ENCODE results near the gene SUCO. TPM values are rescaled to one million over a fixed set of nuclear protein-coding genes. Genes with fewer than 3 reads are reported as not detected.
"Not testable (repeated sequence)": the region's sequence is repeated elsewhere in the genome, so short reads cannot be mapped to it uniquely, and the experiment has no call there.

Gene SUCO
- total RNA-seq, 1 experiment from 2014 or later, result 37.7 TPM

DNA sequence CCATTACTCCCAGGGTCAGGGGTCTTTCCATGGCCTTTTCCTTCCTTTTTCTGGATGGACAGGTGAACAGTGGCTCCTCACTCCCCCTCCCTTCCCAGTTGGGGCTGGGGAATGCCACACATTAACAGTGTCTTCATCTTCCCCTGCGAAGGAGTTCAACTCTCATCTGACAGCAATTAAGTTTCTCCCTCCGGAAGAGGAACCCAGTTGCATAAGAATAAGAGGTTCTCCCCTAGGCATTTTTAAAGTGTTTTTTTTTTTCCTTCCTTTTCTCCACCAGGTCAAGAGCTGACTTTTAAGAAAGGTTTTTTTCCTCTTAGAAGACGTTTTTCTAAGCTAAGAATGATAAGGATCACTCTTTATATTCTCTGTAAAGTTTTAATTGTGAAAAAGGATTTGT is 83.7 kb downstream of the SUCO start:
- no peak overlapping the region for H2BK20ac ChIP-seq (ENCODE audit: low read depth, low read length, poor library complexity, severe bottlenecking)
- H2BK15ac ChIP-seq (ENCODE audit: low read depth, low read length), result no peak overlapping the region
- no peak overlapping the region for H2BK12ac ChIP-seq (ENCODE audit: insufficient read length, low read depth, low read length)
- no peak overlapping the region for H4K5ac ChIP-seq (ENCODE audit: insufficient read length, low read depth, low read length)
- no peak overlapping the region for H3K4ac ChIP-seq (ENCODE audit: low read depth, low read length)
- H3K18ac ChIP-seq (ENCODE audit: insufficient read length, low read depth, low read length), result no peak overlapping the region
- H2BK5ac ChIP-seq (ENCODE audit: insufficient read length, low read length), result no peak overlapping the region
- no peak overlapping the region for H3K23ac ChIP-seq (ENCODE audit: insufficient read length, low read depth, low read length)
- TF ChIP-seq, protein P1, sequence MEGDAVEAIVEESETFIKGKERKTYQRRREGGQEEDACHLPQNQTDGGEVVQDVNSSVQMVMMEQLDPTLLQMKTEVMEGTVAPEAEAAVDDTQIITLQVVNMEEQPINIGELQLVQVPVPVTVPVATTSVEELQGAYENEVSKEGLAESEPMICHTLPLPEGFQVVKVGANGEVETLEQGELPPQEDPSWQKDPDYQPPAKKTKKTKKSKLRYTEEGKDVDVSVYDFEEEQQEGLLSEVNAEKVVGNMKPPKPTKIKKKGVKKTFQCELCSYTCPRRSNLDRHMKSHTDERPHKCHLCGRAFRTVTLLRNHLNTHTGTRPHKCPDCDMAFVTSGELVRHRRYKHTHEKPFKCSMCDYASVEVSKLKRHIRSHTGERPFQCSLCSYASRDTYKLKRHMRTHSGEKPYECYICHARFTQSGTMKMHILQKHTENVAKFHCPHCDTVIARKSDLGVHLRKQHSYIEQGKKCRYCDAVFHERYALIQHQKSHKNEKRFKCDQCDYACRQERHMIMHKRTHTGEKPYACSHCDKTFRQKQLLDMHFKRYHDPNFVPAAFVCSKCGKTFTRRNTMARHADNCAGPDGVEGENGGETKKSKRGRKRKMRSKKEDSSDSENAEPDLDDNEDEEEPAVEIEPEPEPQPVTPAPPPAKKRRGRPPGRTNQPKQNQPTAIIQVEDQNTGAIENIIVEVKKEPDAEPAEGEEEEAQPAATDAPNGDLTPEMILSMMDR (conservative IDR thresholded peaks at IDR 0.05), result no peak
- H3K56ac ChIP-seq (ENCODE audit: insufficient read length, low read depth, low read length), result no peak overlapping the region
- no peak overlapping the region for H3K4me2 ChIP-seq (ENCODE audit: insufficient read depth, insufficient read length, low read length)
- H2BK120ac ChIP-seq (ENCODE audit: low read depth, low read length, poor library complexity, severe bottlenecking), result no peak overlapping the region
- no peak overlapping the region for H3K14ac ChIP-seq (ENCODE audit: insufficient read depth, low read length)
- Mint-ChIP-seq H3K27me3 (ENCODE audit: low read depth) (no peaks in the 10 kb centered on the region), H3K4me1 (peaks cover 4 to 7% of the 10 kb centered on the region in 2 experiments; a peak in 3 of 4 replicates), H3K36me3 (ENCODE audit: insufficient read depth in 1 of 3, low read depth in 3 of 3) (peaks cover 18 to 38% (median 36%) of the 10 kb centered on the region in 3 experiments), H3K9me3 (peaks cover 33 to 36% of the 10 kb centered on the region in 2 experiments), H3K27ac (no peak overlapping the region), H3K4me3 (no peak overlapping the region)
- H3T11ph ChIP-seq (ENCODE audit: low read length), result no peak overlapping the region
- no peak overlapping the region for H2AK5ac ChIP-seq (ENCODE audit: insufficient read length, low read length)
- no peaks in the 10 kb centered on the region for H3K27me3 ChIP-seq (ENCODE audit: insufficient read depth, low read length)
- no peaks in the 10 kb centered on the region; the same call in 1 of the 2 replicates for H3K4me1 ChIP-seq (ENCODE audit: insufficient read depth, low read length)
- H2AFZ ChIP-seq (ENCODE audit: low read length), result no peak overlapping the region
- H3K9ac ChIP-seq (ENCODE audit: extremely low read depth, insufficient read length, low read length), result no peak overlapping the region
- H3K79me1 ChIP-seq (ENCODE audit: insufficient read depth, low read depth, low read length, poor library complexity, severe bottlenecking), result no peaks in the 10 kb centered on the region
- no peak for DNase-seq
- no peaks in the 10 kb centered on the region for H4K20me1 ChIP-seq (ENCODE audit: control insufficient read depth, insufficient read depth, insufficient read length)
- no peaks in the 10 kb centered on the region for H3K23me2 ChIP-seq (ENCODE audit: insufficient read length, low read depth, low read length, poor library complexity, severe bottlenecking)
- H4K8ac ChIP-seq (replicated peaks; ENCODE audit: insufficient read length, low read depth, low read length), result no peak overlapping the region
- WGBS (ENCODE audit: extremely low coverage, insufficient read length, low lambda C conversion rate), result no CpG with 5 or more reads among the region's 3 CpGs
- no peaks in the 10 kb centered on the region for H3K79me2 ChIP-seq (ENCODE audit: insufficient read depth, low read length)
- peaks cover 17% of the 10 kb centered on the region for H3K9me3 ChIP-seq (ENCODE audit: control insufficient read depth, low read depth, low read length)
- no peak overlapping the region for H3K27ac ChIP-seq (ENCODE audit: insufficient read length, low read depth, low read length)
- no peak overlapping the region for H4K91ac ChIP-seq (ENCODE audit: insufficient read length, low read depth, low read length)

DNA sequence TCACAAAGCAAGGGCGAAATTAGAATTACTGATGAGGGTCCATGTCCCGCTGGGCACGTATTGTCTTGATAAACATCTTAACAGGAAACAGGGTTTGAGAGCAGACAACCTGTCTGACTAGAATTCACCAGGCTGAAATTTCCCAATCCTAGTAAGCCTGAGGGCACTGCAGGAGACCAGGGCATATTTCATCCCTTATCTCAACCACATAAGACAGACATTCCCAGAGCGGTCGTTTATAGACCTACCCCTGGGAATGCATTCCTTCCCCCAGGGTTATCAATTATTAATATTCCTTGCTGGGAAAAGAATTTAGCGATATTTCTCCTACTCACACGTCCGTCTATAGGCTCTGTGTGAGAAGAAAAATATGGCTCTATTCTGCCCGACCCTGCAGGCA is 87.7 kb downstream of the SUCO start:
- not testable (repeated sequence) for H3K4me1 ChIP-seq (ENCODE audit: insufficient read depth, low read length); H4K91ac ChIP-seq (ENCODE audit: insufficient read length, low read depth, low read length); H3K9ac ChIP-seq (ENCODE audit: extremely low read depth, insufficient read length, low read length); H3K4me1 Mint-ChIP-seq; H4K20me1 ChIP-seq (ENCODE audit: control insufficient read depth, insufficient read depth, insufficient read length); H3K23me2 ChIP-seq (ENCODE audit: insufficient read length, low read depth, low read length, poor library complexity, severe bottlenecking); H3K79me2 ChIP-seq (ENCODE audit: insufficient read depth, low read length); H3K23ac ChIP-seq (ENCODE audit: insufficient read length, low read depth, low read length); H2BK5ac ChIP-seq (ENCODE audit: insufficient read length, low read length); DNase-seq; H4K5ac ChIP-seq (ENCODE audit: insufficient read length, low read depth, low read length); H3K4me2 ChIP-seq (ENCODE audit: insufficient read depth, insufficient read length, low read length); H2BK15ac ChIP-seq (ENCODE audit: low read depth, low read length); H3K27ac ChIP-seq (ENCODE audit: insufficient read length, low read depth, low read length); H3K27me3 Mint-ChIP-seq (ENCODE audit: low read depth); H4K8ac ChIP-seq (replicated peaks; ENCODE audit: insufficient read length, low read depth, low read length); H3K79me1 ChIP-seq (ENCODE audit: insufficient read depth, low read depth, low read length, poor library complexity, severe bottlenecking); H2BK12ac ChIP-seq (ENCODE audit: insufficient read length, low read depth, low read length); H3K14ac ChIP-seq (ENCODE audit: insufficient read depth, low read length); H3K27ac Mint-ChIP-seq; H3K18ac ChIP-seq (ENCODE audit: insufficient read length, low read depth, low read length); H3T11ph ChIP-seq (ENCODE audit: low read length); H2BK20ac ChIP-seq (ENCODE audit: low read depth, low read length, poor library complexity, severe bottlenecking); H2BK120ac ChIP-seq (ENCODE audit: low read depth, low read length, poor library complexity, severe bottlenecking); H3K4ac ChIP-seq (ENCODE audit: low read depth, low read length); H3K27me3 ChIP-seq (ENCODE audit: insufficient read depth, low read length); H2AFZ ChIP-seq (ENCODE audit: low read length); H2AK5ac ChIP-seq (ENCODE audit: insufficient read length, low read length); H3K56ac ChIP-seq (ENCODE audit: insufficient read length, low read depth, low read length); H3K4me3 Mint-ChIP-seq
- WGBS (ENCODE audit: extremely low coverage, insufficient read length, low lambda C conversion rate), result no CpG with 5 or more reads among the region's 9 CpGs
- H3K36me3 Mint-ChIP-seq (ENCODE audit: insufficient read depth in 1 of 3, low read depth in 3 of 3), result peaks cover 19 to 48% (median 42%) of the 10 kb centered on the region in 3 experiments
- peaks cover 25% of the 10 kb centered on the region for H3K9me3 ChIP-seq (ENCODE audit: control insufficient read depth, low read depth, low read length)
- peaks cover 41 to 44% of the 10 kb centered on the region in 2 experiments for H3K9me3 Mint-ChIP-seq

All from H9 (cell line).